WTC11 (cell line): Measurements from ENCODE around the gene VWA3B. TPM values are rescaled to one million over a fixed set of nuclear protein-coding genes. Genes with fewer than 3 reads are reported as not detected.

Experiments used
- ATAC-seq: fragments of 200-7000 bp; cut with Tn5 transposase; 2 replicates; pipeline ENCODE4 v1.10.0; 2021; ENCODE audit warnings: mild to moderate bottlenecking, moderate library complexity
- CTCF ChIA-PET: fragments of 300-600 bp; sonication (Branson Sonifier 250); formaldehyde crosslinking; loops from one replicate; lab custom pipeline; 2021; ENCODE audit warnings: antibody characterized with exemption; lab: Charles Lee
- POLR2A ChIA-PET: fragments of 350-600 bp; sonication (Branson Sonifier 250); formaldehyde crosslinking; loops from one replicate; lab custom pipeline; 2021; ENCODE audit warnings: antibody characterized with exemption; lab: Charles Lee
- DNase-seq: peaks from one replicate; pipeline ENCODE4 v3.0.0; 2021; ENCODE audit warnings: low spot score
- H3K27ac Mint-ChIP-seq: 2 replicates; pipeline ENCODE4 v1.8.0; 2021; ENCODE audit warnings: mixed read lengths
- H3K27me3 Mint-ChIP-seq: 2 replicates; pipeline ENCODE4 v1.8.0; 2021; ENCODE audit warnings: low read depth, mild to moderate bottlenecking, moderate library complexity, mixed read lengths
- H3K36me3 Mint-ChIP-seq: 2 replicates; pipeline ENCODE4 v1.8.0; 2021; ENCODE audit warnings: mixed read lengths
- H3K4me1 Mint-ChIP-seq: 2 replicates; pipeline ENCODE4 v1.8.0; 2022; ENCODE audit warnings: mixed read lengths
- H3K4me3 Mint-ChIP-seq: 2 replicates; pipeline ENCODE4 v1.8.0; 2021; ENCODE audit warnings: mild to moderate bottlenecking, moderate library complexity, mixed read lengths
- H3K9me3 Mint-ChIP-seq: 2 replicates; pipeline ENCODE4 v1.8.0; 2021; ENCODE audit warnings: mixed read lengths
- EMX1 ChIP-seq: fragments of 250-450 bp; sonication (Bioruptor Pico); IDR thresholded peaks from 2 replicates; pipeline ENCODE4 v1.8.0; 2021; ENCODE audit warnings: mild to moderate bottlenecking
- ETV6 ChIP-seq: sonication (generic); formaldehyde crosslinking; IDR thresholded peaks from 2 replicates; pipeline ENCODE4 v1.8.1; 2022; ENCODE audit warnings: mild to moderate bottlenecking, missing genetic modification reagents
- GRHL2 ChIP-seq: fragments of 250-450 bp; sonication (Bioruptor Pico); IDR thresholded peaks from 2 replicates; pipeline ENCODE4 v1.8.0; 2022; ENCODE audit warnings: mild to moderate bottlenecking, moderate library complexity; ENCODE audit not compliant: insufficient replicate concordance, severe bottlenecking
- JAZF1 ChIP-seq: fragments of 250-450 bp; sonication (Bioruptor Pico); IDR thresholded peaks from 2 replicates; pipeline ENCODE4 v1.9.0; 2021; ENCODE audit warnings: moderate library complexity, mild to moderate bottlenecking, inconsistent platforms
- NFE2L1 ChIP-seq: sonication (generic); formaldehyde crosslinking; IDR thresholded peaks from 2 replicates; pipeline ENCODE4 v1.8.1; 2023; ENCODE audit warnings: missing genetic modification reagents
- OVOL2 ChIP-seq: fragments of 250-450 bp; sonication (Bioruptor Pico); IDR thresholded peaks from 2 replicates; pipeline ENCODE4 v1.9.0; 2021; ENCODE audit warnings: mild to moderate bottlenecking, borderline replicate concordance
- RELA ChIP-seq: sonication (generic); formaldehyde crosslinking; IDR thresholded peaks from 2 replicates; pipeline ENCODE4 v1.8.1; 2022; ENCODE audit warnings: missing genetic modification reagents, mild to moderate bottlenecking, borderline replicate concordance
- ZNF263 ChIP-seq: sonication (generic); formaldehyde crosslinking; IDR thresholded peaks from 2 replicates; pipeline ENCODE4 v1.8.1; 2022; ENCODE audit warnings: low read depth, mild to moderate bottlenecking, moderate library complexity, missing genetic modification reagents
- ZNF396 ChIP-seq: fragments of 250-450 bp; sonication (Bioruptor Pico); IDR thresholded peaks from 2 replicates; pipeline ENCODE4 v1.8.0; 2021; ENCODE audit warnings: mild to moderate bottlenecking, moderate library complexity, borderline replicate concordance
- total RNA-seq: library from RNA; stranded (reverse); gene quantifications from 3 replicates; pipeline ENCODE4 v1.2.3, GENCODE V29; 2021
- TF ChIP-seq, protein P1 (sequence below): sonication (generic); formaldehyde crosslinking; IDR thresholded peaks from 2 replicates; pipeline ENCODE4 v1.8.0; 2022; ENCODE audit warnings: mild to moderate bottlenecking, missing genetic modification reagents
- TF ChIP-seq, protein P2 (sequence below): fragments of 250-450 bp; sonication (Bioruptor Pico); IDR thresholded peaks from 2 replicates; pipeline ENCODE4 v1.9.0; 2021; ENCODE audit warnings: mild to moderate bottlenecking, borderline replicate concordance
- TF ChIP-seq, protein P3 (sequence below): fragments of 250-450 bp; sonication (Bioruptor Pico); IDR thresholded peaks from 2 replicates; pipeline ENCODE4 v1.9.0; 2021; ENCODE audit warnings: mild to moderate bottlenecking
- TF ChIP-seq, protein P4 (sequence below): sonication (generic); formaldehyde crosslinking; conservative IDR thresholded peaks from 2 replicates; pipeline ENCODE4 v1.8.1; 2023; ENCODE audit warnings: mild to moderate bottlenecking, low read depth, missing genetic modification reagents, moderate library complexity
- TF ChIP-seq, protein P5 (sequence below): fragments of 250-450 bp; sonication (Bioruptor Pico); IDR thresholded peaks from 2 replicates; pipeline ENCODE4 v1.9.0; 2021; ENCODE audit warnings: moderate library complexity, mild to moderate bottlenecking, inconsistent platforms, borderline replicate concordance
- TF ChIP-seq, protein P6 (sequence below): sonication (generic); formaldehyde crosslinking; IDR thresholded peaks from 2 replicates; pipeline ENCODE4 v1.8.1; 2022; ENCODE audit warnings: mild to moderate bottlenecking, moderate library complexity, missing genetic modification reagents
- TF ChIP-seq, protein P7 (sequence below): sonication (generic); formaldehyde crosslinking; IDR thresholded peaks from 2 replicates; pipeline ENCODE4 v1.8.1; 2023; ENCODE audit warnings: mild to moderate bottlenecking, missing genetic modification reagents
- TF ChIP-seq, protein P8 (sequence below): fragments of 250-450 bp; sonication (Bioruptor Pico); conservative IDR thresholded peaks from 2 replicates; pipeline ENCODE4 v1.9.0; 2021; ENCODE audit warnings: mild to moderate bottlenecking

VWA3B gene
- total RNA-seq, 1 experiment from 2014 or later = not detected

DNA sequence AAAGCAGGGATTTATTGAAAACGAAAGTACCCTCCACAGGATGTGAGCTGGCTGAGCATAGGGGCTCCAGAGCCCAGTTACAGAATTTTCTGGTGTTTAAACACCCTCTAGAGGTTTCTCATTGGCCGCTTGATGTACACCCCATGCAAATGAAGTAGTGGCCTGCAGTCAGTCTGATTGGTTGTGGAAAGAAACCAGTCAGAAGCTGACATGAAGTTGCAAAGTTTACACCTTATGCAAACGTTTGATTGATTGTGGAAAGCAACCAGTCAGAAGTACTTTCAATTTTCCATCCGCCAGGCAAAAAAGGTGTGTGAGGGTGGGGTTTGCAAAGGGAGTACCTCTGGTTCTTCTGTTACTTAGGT lies 62.3 kb downstream of the VWA3B start:
- Mint-ChIP-seq H3K4me1 (no peaks in the 10 kb centered on the region), H3K27me3 (no peaks in the 10 kb centered on the region), H3K9me3 (peaks cover 14% of the 10 kb centered on the region), H3K4me3 (no peak overlapping the region), H3K27ac (no peak overlapping the region), H3K36me3 (no peaks in the 10 kb centered on the region)
- TF ChIP-seq ZNF263 (no peak), GRHL2 (CRISPR knock-in tag) (no peak)
- ATAC-seq (peak; percentile 84), DNase-seq (no peak)
- ChIA-PET POLR2A (no interaction called here), CTCF (interaction anchor here (0.6 kb wide), 1 partner anchor 507 kb away, joined by 3 read pairs; no protein-coding TSS in a partner anchor)

DNA sequence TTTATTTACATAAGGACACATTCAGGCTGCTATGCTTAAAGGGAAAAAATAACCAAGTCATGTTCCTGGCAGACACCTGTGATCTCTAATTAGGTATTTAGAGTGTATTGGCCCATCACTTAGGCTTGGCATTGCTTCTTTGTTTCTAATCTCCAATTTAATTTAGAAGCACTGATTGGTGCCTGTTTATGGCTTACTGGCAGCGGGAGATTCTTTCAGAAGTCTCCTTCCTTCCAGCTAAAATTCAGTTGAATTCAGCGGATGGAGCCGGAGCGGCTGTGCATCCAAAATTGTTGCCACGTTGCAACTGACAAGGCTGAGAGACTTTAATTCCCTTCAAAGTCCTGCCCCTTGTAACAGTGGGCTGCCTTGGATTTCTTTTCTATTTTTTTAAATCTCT lies 66.5 kb downstream of the VWA3B start:
- Mint-ChIP-seq H3K36me3 (no peaks in the 10 kb centered on the region), H3K9me3 (peaks cover 7% of the 10 kb centered on the region; the same call in 1 of the 2 replicates), H3K4me3 (no peak overlapping the region), H3K27ac (no peak overlapping the region), H3K27me3 (no peaks in the 10 kb centered on the region), H3K4me1 (peaks cover 13% of the 10 kb centered on the region; the same call in 1 of the 2 replicates)
- DNase-seq (no peak), ATAC-seq (no peak)
- ChIA-PET CTCF (no interaction called here), POLR2A (no interaction called here)
- no peak for TF ChIP-seq OVOL2 (CRISPR knock-in tag)
- TF ChIP-seq, protein P1, sequence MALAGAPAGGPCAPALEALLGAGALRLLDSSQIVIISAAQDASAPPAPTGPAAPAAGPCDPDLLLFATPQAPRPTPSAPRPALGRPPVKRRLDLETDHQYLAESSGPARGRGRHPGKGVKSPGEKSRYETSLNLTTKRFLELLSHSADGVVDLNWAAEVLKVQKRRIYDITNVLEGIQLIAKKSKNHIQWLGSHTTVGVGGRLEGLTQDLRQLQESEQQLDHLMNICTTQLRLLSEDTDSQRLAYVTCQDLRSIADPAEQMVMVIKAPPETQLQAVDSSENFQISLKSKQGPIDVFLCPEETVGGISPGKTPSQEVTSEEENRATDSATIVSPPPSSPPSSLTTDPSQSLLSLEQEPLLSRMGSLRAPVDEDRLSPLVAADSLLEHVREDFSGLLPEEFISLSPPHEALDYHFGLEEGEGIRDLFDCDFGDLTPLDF (CRISPR knock-in tag) = no peak
- TF ChIP-seq RELA = no peak

DNA sequence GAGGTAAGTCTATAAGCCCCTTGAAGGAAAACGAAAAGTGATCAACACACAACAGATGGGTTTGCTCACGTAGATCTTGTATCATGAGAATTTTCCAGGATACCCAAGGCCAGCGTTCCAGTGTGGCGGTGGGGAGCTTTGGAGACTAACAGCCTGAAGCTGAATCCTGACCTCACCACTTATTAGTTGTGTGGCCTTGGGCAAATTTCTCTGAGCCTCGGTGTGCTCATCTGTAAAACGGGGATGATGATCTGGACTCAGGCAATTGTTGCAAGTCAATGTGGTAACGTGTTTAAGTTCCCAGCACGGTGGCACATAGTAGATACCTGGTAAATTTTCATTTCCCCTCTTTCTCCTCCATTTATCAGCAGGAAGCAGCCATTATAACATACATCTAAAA lies 68.3 kb downstream of the VWA3B start:
- H3K9me3 Mint-ChIP-seq = no peaks in the 10 kb centered on the region
- ATAC-seq (no peak), DNase-seq (no peak)
- H3K36me3 Mint-ChIP-seq = no peaks in the 10 kb centered on the region
- H3K27me3 Mint-ChIP-seq = no peaks in the 10 kb centered on the region
- peaks cover 13% of the 10 kb centered on the region; the same call in 1 of the 2 replicates for H3K4me1 Mint-ChIP-seq
- no peak overlapping the region for H3K4me3 Mint-ChIP-seq
- H3K27ac Mint-ChIP-seq = no peak overlapping the region
- ChIA-PET POLR2A (no interaction called here), CTCF (no interaction called here)
- TF ChIP-seq ETV6 (CRISPR knock-in tag) (no peak), EMX1 (CRISPR knock-in tag) (no peak), JAZF1 (CRISPR knock-in tag) (no peak), ZNF396 (CRISPR knock-in tag) (no peak), NFE2L1 (CRISPR knock-in tag) (no peak)
- TF ChIP-seq, protein P2, sequence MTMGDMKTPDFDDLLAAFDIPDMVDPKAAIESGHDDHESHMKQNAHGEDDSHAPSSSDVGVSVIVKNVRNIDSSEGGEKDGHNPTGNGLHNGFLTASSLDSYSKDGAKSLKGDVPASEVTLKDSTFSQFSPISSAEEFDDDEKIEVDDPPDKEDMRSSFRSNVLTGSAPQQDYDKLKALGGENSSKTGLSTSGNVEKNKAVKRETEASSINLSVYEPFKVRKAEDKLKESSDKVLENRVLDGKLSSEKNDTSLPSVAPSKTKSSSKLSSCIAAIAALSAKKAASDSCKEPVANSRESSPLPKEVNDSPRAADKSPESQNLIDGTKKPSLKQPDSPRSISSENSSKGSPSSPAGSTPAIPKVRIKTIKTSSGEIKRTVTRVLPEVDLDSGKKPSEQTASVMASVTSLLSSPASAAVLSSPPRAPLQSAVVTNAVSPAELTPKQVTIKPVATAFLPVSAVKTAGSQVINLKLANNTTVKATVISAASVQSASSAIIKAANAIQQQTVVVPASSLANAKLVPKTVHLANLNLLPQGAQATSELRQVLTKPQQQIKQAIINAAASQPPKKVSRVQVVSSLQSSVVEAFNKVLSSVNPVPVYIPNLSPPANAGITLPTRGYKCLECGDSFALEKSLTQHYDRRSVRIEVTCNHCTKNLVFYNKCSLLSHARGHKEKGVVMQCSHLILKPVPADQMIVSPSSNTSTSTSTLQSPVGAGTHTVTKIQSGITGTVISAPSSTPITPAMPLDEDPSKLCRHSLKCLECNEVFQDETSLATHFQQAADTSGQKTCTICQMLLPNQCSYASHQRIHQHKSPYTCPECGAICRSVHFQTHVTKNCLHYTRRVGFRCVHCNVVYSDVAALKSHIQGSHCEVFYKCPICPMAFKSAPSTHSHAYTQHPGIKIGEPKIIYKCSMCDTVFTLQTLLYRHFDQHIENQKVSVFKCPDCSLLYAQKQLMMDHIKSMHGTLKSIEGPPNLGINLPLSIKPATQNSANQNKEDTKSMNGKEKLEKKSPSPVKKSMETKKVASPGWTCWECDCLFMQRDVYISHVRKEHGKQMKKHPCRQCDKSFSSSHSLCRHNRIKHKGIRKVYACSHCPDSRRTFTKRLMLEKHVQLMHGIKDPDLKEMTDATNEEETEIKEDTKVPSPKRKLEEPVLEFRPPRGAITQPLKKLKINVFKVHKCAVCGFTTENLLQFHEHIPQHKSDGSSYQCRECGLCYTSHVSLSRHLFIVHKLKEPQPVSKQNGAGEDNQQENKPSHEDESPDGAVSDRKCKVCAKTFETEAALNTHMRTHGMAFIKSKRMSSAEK (CRISPR knock-in tag) = no peak
- TF ChIP-seq, protein P3, sequence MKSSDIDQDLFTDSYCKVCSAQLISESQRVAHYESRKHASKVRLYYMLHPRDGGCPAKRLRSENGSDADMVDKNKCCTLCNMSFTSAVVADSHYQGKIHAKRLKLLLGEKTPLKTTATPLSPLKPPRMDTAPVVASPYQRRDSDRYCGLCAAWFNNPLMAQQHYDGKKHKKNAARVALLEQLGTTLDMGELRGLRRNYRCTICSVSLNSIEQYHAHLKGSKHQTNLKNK = no peak
- TF ChIP-seq, protein P4, sequence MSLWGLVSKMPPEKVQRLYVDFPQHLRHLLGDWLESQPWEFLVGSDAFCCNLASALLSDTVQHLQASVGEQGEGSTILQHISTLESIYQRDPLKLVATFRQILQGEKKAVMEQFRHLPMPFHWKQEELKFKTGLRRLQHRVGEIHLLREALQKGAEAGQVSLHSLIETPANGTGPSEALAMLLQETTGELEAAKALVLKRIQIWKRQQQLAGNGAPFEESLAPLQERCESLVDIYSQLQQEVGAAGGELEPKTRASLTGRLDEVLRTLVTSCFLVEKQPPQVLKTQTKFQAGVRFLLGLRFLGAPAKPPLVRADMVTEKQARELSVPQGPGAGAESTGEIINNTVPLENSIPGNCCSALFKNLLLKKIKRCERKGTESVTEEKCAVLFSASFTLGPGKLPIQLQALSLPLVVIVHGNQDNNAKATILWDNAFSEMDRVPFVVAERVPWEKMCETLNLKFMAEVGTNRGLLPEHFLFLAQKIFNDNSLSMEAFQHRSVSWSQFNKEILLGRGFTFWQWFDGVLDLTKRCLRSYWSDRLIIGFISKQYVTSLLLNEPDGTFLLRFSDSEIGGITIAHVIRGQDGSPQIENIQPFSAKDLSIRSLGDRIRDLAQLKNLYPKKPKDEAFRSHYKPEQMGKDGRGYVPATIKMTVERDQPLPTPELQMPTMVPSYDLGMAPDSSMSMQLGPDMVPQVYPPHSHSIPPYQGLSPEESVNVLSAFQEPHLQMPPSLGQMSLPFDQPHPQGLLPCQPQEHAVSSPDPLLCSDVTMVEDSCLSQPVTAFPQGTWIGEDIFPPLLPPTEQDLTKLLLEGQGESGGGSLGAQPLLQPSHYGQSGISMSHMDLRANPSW = no peak
- TF ChIP-seq, protein P5, sequence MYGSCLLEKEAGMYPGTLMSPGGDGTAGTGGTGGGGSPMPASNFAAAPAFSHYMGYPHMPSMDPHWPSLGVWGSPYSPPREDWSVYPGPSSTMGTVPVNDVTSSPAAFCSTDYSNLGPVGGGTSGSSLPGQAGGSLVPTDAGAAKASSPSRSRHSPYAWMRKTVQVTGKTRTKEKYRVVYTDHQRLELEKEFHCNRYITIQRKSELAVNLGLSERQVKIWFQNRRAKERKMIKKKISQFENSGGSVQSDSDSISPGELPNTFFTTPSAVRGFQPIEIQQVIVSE (CRISPR knock-in tag) = no peak
- TF ChIP-seq, protein P6, sequence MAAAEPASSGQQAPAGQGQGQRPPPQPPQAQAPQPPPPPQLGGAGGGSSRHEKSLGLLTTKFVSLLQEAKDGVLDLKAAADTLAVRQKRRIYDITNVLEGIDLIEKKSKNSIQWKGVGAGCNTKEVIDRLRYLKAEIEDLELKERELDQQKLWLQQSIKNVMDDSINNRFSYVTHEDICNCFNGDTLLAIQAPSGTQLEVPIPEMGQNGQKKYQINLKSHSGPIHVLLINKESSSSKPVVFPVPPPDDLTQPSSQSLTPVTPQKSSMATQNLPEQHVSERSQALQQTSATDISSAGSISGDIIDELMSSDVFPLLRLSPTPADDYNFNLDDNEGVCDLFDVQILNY (CRISPR knock-in tag) = no peak
- TF ChIP-seq, protein P7, sequence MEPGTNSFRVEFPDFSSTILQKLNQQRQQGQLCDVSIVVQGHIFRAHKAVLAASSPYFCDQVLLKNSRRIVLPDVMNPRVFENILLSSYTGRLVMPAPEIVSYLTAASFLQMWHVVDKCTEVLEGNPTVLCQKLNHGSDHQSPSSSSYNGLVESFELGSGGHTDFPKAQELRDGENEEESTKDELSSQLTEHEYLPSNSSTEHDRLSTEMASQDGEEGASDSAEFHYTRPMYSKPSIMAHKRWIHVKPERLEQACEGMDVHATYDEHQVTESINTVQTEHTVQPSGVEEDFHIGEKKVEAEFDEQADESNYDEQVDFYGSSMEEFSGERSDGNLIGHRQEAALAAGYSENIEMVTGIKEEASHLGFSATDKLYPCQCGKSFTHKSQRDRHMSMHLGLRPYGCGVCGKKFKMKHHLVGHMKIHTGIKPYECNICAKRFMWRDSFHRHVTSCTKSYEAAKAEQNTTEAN (CRISPR knock-in tag) = no peak
- TF ChIP-seq, protein P8, sequence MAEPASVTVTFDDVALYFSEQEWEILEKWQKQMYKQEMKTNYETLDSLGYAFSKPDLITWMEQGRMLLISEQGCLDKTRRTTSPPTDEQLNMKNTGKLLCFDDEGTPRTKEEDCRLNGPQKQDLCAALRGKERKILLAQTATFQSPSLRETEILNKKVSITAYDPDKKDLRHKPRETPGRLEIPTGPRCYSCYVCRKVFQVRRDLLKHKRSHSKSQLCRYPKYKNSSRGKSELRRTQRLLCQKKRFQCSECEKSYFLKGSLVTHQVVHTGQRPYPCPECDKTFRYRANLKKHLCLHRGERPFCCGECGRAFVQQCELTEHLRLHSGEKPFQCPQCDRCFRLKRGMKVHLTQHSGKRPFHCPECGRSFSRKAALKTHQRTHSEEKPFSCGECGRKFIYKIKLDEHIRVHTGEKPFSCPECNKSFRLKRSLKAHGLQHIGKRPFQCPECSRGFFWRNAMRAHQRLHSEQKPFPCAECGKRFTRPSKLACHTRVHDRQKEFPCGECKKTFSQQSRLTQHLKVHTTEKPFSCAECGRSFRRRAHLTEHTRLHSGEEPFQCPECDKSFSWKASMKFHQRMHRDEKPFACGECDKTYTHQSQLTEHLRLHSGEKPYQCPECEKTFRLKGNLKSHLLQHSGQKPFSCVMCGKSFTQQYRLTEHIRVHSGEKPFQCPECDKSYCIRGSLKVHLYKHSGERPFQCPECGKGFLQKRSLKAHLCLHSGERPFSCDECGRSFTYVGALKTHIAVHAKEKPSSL (CRISPR knock-in tag) = no peak
